ENCODE data around the gene ANKS1B. TPM values are rescaled to one million over a fixed set of nuclear protein-coding genes. Genes with fewer than 3 reads are reported as not detected.
"Not testable (repeated sequence)": the region's sequence is repeated elsewhere in the genome, so short reads cannot be mapped to it uniquely, and the experiment has no call there.

Gene ANKS1B
- total RNA-seq, 6 experiments from 2014 or later, result 0.31 to 0.66 (median 0.37) TPM

GRCh38 chr12:98970210-98970609 is 1014.5 kb downstream of the ANKS1B start:
- no peak for DNase-seq
- no peaks in the 10 kb centered on the region for H3K4me1 Mint-ChIP-seq (ENCODE audit: low read depth)
- H3K4me3 Mint-ChIP-seq, result no peak overlapping the region
- no peak overlapping the region for H3K27ac Mint-ChIP-seq
- no peaks in the 10 kb centered on the region for H3K36me3 Mint-ChIP-seq (ENCODE audit: low read depth)
- no peaks in the 10 kb centered on the region for H3K9me3 Mint-ChIP-seq
- TF ChIP-seq CTCF (IDR thresholded peaks at IDR 0.05), result no peak
- peaks cover 1% of the 10 kb centered on the region; the same call in 1 of the 2 replicates for H3K27me3 Mint-ChIP-seq (ENCODE audit: insufficient read depth)

GRCh38 chr12:98968896-98969295 is 1015.8 kb downstream of the ANKS1B start:
- DNase-seq, result no peak
- no peaks in the 10 kb centered on the region for H3K4me1 Mint-ChIP-seq (ENCODE audit: low read depth)
- H3K27me3 Mint-ChIP-seq (ENCODE audit: insufficient read depth), result peaks cover 1% of the 10 kb centered on the region; the same call in 1 of the 2 replicates
- H3K36me3 Mint-ChIP-seq (ENCODE audit: low read depth), result no peaks in the 10 kb centered on the region
- H3K27ac Mint-ChIP-seq, result no peak overlapping the region
- H3K4me3 Mint-ChIP-seq, result no peak overlapping the region
- TF ChIP-seq CTCF (IDR thresholded peaks at IDR 0.05), result no peak
- no peaks in the 10 kb centered on the region for H3K9me3 Mint-ChIP-seq

- H3K27ac Mint-ChIP-seq; H3K4me3 Mint-ChIP-seq; DNase-seq; H3K4me1 Mint-ChIP-seq (ENCODE audit: low read depth); H3K27me3 Mint-ChIP-seq (ENCODE audit: insufficient read depth); H3K36me3 Mint-ChIP-seq (ENCODE audit: low read depth): not testable (repeated sequence)
- H3K9me3 Mint-ChIP-seq, result peaks cover 18% of the 10 kb centered on the region
Observed at GRCh38 chr12:98957135-98957534, 1027.6 kb downstream of the ANKS1B start.

- peak; percentile 33 for TF ChIP-seq CTCF (IDR thresholded peaks at IDR 0.05)
- Mint-ChIP-seq H3K4me3 (no peak overlapping the region), H3K27ac (no peak overlapping the region), H3K36me3 (ENCODE audit: low read depth) (no peaks in the 10 kb centered on the region), H3K27me3 (ENCODE audit: insufficient read depth) (no peaks in the 10 kb centered on the region; the same call in 1 of the 2 replicates), H3K9me3 (peaks cover 16% of the 10 kb centered on the region), H3K4me1 (ENCODE audit: low read depth) (no peaks in the 10 kb centered on the region)
- no peak for DNase-seq
Observed at GRCh38 chr12:98955284-98955683, 1029.5 kb downstream of the ANKS1B start.

GRCh38 chr12:98954506-98954905 is 1030.2 kb downstream of the ANKS1B start:
- H3K4me3 Mint-ChIP-seq, result no peak overlapping the region
- H3K36me3 Mint-ChIP-seq (ENCODE audit: low read depth), result no peaks in the 10 kb centered on the region; the same call in 1 of the 2 replicates
- DNase-seq, result no peak
- no peaks in the 10 kb centered on the region; the same call in 1 of the 2 replicates for H3K27me3 Mint-ChIP-seq (ENCODE audit: insufficient read depth)
- peaks cover 15% of the 10 kb centered on the region for H3K9me3 Mint-ChIP-seq
- TF ChIP-seq CTCF (IDR thresholded peaks at IDR 0.05), result no peak
- H3K27ac Mint-ChIP-seq, result no peak overlapping the region
- H3K4me1 Mint-ChIP-seq (ENCODE audit: low read depth), result no peaks in the 10 kb centered on the region

GRCh38 chr12:98951406-98951805 is 1033.3 kb downstream of the ANKS1B start:
- H3K9me3 Mint-ChIP-seq, result peaks cover 24% of the 10 kb centered on the region
- H3K27me3 Mint-ChIP-seq (ENCODE audit: insufficient read depth), result no peaks in the 10 kb centered on the region; the same call in 1 of the 2 replicates
- no peaks in the 10 kb centered on the region; the same call in 1 of the 2 replicates for H3K36me3 Mint-ChIP-seq (ENCODE audit: low read depth)
- H3K4me1 Mint-ChIP-seq (ENCODE audit: low read depth), result no peaks in the 10 kb centered on the region
- no peak for TF ChIP-seq CTCF (IDR thresholded peaks at IDR 0.05)
- H3K4me3 Mint-ChIP-seq, result no peak overlapping the region
- no peak for DNase-seq
- no peak overlapping the region for H3K27ac Mint-ChIP-seq
